HepG2 (cell line): ENCODE data around the gene CKAP2. TPM values are rescaled to one million over a fixed set of nuclear protein-coding genes. Genes with fewer than 3 reads are reported as not detected.

Source experiments
- ATF5 ChIP-seq: sonication (generic); formaldehyde crosslinking; IDR thresholded peaks from 2 replicates; pipeline ENCODE4 v1.4.0; 2020; ENCODE audit warnings: mild to moderate bottlenecking, low read depth, missing genetic modification reagents
- GZF1 ChIP-seq: sonication (generic); formaldehyde crosslinking; IDR thresholded peaks from 2 replicates; pipeline ENCODE4 v1.5.1; 2020; ENCODE audit warnings: mild to moderate bottlenecking, missing genetic modification reagents
- HNRNPUL1 ChIP-seq: fragments of 200-400 bp; formaldehyde crosslinking; IDR thresholded peaks from 2 replicates; pipeline ENCODE4 v1.6.1; 2017; ENCODE audit warnings: low read depth, mild to moderate bottlenecking, low read length, moderate library complexity
- KDM1A ChIP-seq: IDR thresholded peaks from 2 replicates; pipeline ENCODE4 v1.6.1; 2016; ENCODE audit warnings: missing compliant biosample characterization
- KDM6A ChIP-seq: IDR thresholded peaks from 2 replicates; pipeline ENCODE4 v1.6.1; 2016; ENCODE audit warnings: low read depth
- LCORL ChIP-seq, 2 experiments: fragments of 450-650 bp in 1 of 2; sonication (generic) in 1 of 2; formaldehyde crosslinking in 1 of 2; IDR thresholded peaks; 2 replicates each; pipeline versions ENCODE4 v1.5.0 to v1.6.1; 2017 to 2020; ENCODE audit warnings: antibody characterized with exemption in 1 of 2, missing genetic modification reagents in 1 of 2
- PAWR ChIP-seq: sonication (generic); formaldehyde crosslinking; IDR thresholded peaks from 2 replicates; pipeline ENCODE4 v1.4.0; 2020; ENCODE audit warnings: missing genetic modification reagents, mild to moderate bottlenecking, borderline replicate concordance
- PHF21A ChIP-seq: sonication (generic); formaldehyde crosslinking; IDR thresholded peaks from 2 replicates; pipeline ENCODE4 v1.5.0; 2020; ENCODE audit warnings: mild to moderate bottlenecking, missing genetic modification reagents
- PHF8 ChIP-seq: sonication (generic); formaldehyde crosslinking; IDR thresholded peaks from 2 replicates; pipeline ENCODE4 v1.5.0; 2020; ENCODE audit warnings: missing genetic modification reagents
- PREB ChIP-seq: sonication (generic); formaldehyde crosslinking; IDR thresholded peaks from 2 replicates; pipeline ENCODE4 v1.4.0; 2020; ENCODE audit warnings: missing genetic modification reagents
- SETDB1 ChIP-seq: sonication (generic); formaldehyde crosslinking; IDR thresholded peaks from 2 replicates; pipeline ENCODE4 v1.5.1; 2020; ENCODE audit warnings: missing genetic modification reagents, mild to moderate bottlenecking, borderline replicate concordance
- SIX4 ChIP-seq: sonication (generic); formaldehyde crosslinking; IDR thresholded peaks from 2 replicates; pipeline ENCODE4 v1.4.0; 2020; ENCODE audit warnings: missing genetic modification reagents
- TBX2 ChIP-seq: sonication (generic); formaldehyde crosslinking; IDR thresholded peaks from 2 replicates; pipeline ENCODE4 v1.5.0; 2020; ENCODE audit warnings: missing genetic modification reagents, mild to moderate bottlenecking, borderline replicate concordance
- TCF7 ChIP-seq: sonication (generic); IDR thresholded peaks from 2 replicates; pipeline ENCODE4 v1.6.1; 2016; ENCODE audit warnings: antibody characterized with exemption, low read depth
- ZBTB26 ChIP-seq: IDR thresholded peaks from 2 replicates; pipeline ENCODE4 v1.6.1; 2016; ENCODE audit warnings: missing compliant biosample characterization, missing genetic modification reagents, borderline replicate concordance
- ZFP82 ChIP-seq: sonication (generic); formaldehyde crosslinking; IDR thresholded peaks from 2 replicates; pipeline ENCODE4 v1.5.1; 2020; ENCODE audit warnings: mild to moderate bottlenecking, missing genetic modification reagents, borderline replicate concordance
- ZMAT5 ChIP-seq: sonication (generic); formaldehyde crosslinking; IDR thresholded peaks from 2 replicates; pipeline ENCODE4 v1.5.0; 2020; ENCODE audit warnings: mild to moderate bottlenecking, low read depth, missing genetic modification reagents, borderline replicate concordance
- ZNF10 ChIP-seq: sonication (generic); formaldehyde crosslinking; IDR thresholded peaks from 2 replicates; pipeline ENCODE4 v1.4.0; 2020; ENCODE audit warnings: mild to moderate bottlenecking, low read depth, missing genetic modification reagents, borderline replicate concordance
- ZNF318 ChIP-seq: sonication (generic); formaldehyde crosslinking; IDR thresholded peaks from 2 replicates; pipeline ENCODE4 v1.4.0; 2020; ENCODE audit warnings: mild to moderate bottlenecking, missing genetic modification reagents
- ZNF782 ChIP-seq: sonication (generic); formaldehyde crosslinking; IDR thresholded peaks from 2 replicates; pipeline ENCODE4 v1.4.0; 2020; ENCODE audit warnings: missing genetic modification reagents, mild to moderate bottlenecking, borderline replicate concordance
- polyA plus RNA-seq, 8 experiments: library from polyadenylated mRNA; depleted of rRNA in 3 of 8; stranded (reverse) in 7 of 8; unstranded in 1 of 8; fragments of >200 nt; fragmentation: Illumina TruSeq in 4 of 8; extraction: Trizol in 4 of 8; gene quantifications; 2 replicates each; pipeline versions ENCODE4 v1.2.1 to v1.2.3, GENCODE V29; 2011 to 2016; ENCODE audit warnings: low read depth in 4 of 8, missing spikeins in 1 of 8, mixed read lengths in 1 of 8; ENCODE audit not compliant: insufficient read depth in 1 of 8
- total RNA-seq, 5 experiments: library from RNA; depleted of rRNA; stranded (reverse); fragments of >200 nt; fragmentation: Illumina TruSeq; extraction: Trizol; gene quantifications; 2 replicates each; pipeline ENCODE4 v1.2.3, GENCODE V29; 2016; ENCODE audit warnings: low read depth in 1 of 5

CKAP2 gene
- total and polyA plus RNA-seq, 2 of the 13 experiments (the other 11 are each of a cell fraction or from before 2014, with no cell fraction given) = 6.7 to 40.3 TPM

GRCh38 chr13:52455677-52456041 lies 381 bp downstream of the CKAP2 start (continued):
- TF ChIP-seq ZNF782 (CRISPR knock-in tag) (no peak), SIX4 (CRISPR knock-in tag) (no peak), KDM6A (no peak), HNRNPUL1 (no peak), ZNF318 (CRISPR knock-in tag) (no peak), ZMAT5 (CRISPR knock-in tag) (no peak), ZFP82 (no peak), PHF8 (CRISPR knock-in tag) (peak; percentile 88), ZNF10 (CRISPR knock-in tag) (no peak), PAWR (CRISPR knock-in tag) (no peak), PREB (CRISPR knock-in tag) (no peak), TBX2 (CRISPR knock-in tag) (no peak), ATF5 (no peak), TCF7 (no peak), GZF1 (CRISPR knock-in tag) (no peak), SETDB1 (CRISPR knock-in tag) (no peak), PHF21A (CRISPR knock-in tag) (no peak), KDM1A (CRISPR knock-in tag) (no peak), ZBTB26 (CRISPR knock-in tag) (0 out of 2 replicates have a peak, but pooled peaks have one; percentile 51), LCORL (IDR thresholded peaks at IDR 0.05) (no peak), LCORL (CRISPR knock-in tag; IDR thresholded peaks at IDR 0.05) (no peak)
